Right atrium auricular region (tissue), 2 donors: ENCODE data around the gene CEP112. TPM values are rescaled to one million over a fixed set of nuclear protein-coding genes. Genes with fewer than 3 reads are reported as not detected.
"Not testable (repeated sequence)": the region's sequence is repeated elsewhere in the genome, so short reads cannot be mapped to it uniquely, and the experiment has no call there.

ENCODE experiments used
- DNase-seq: peaks from one replicate; pipeline ENCODE4 v3.0.0-alpha.2; 2019; ENCODE audit warnings: low spot score
- H3K27ac ChIP-seq, 2 donors: fragments of 200-600 bp; sonication (generic); 1 replicate in 1 of 2; 2 replicates in 1 of 2; pipeline ENCODE4 v1.5.1; 2016 to 2019
- H3K27me3 ChIP-seq, 2 donors: fragments of 200-600 bp; sonication (generic); one replicate each; pipeline versions ENCODE4 v1.5.1 to v1.6.0; 2017 to 2019
- H3K36me3 ChIP-seq: fragments of 200-600 bp; sonication (generic); one replicate; pipeline ENCODE4 v1.5.1; 2016
- H3K4me1 ChIP-seq, 2 donors: fragments of 200-600 bp; sonication (generic); one replicate each; pipeline versions ENCODE4 v1.5.1 to v1.6.0; 2017 to 2019
- H3K4me3 ChIP-seq, 2 donors: fragments of 200-600 bp; sonication (generic); 1 replicate in 1 of 2; 2 replicates in 1 of 2; pipeline ENCODE4 v1.5.1; 2017 to 2019; ENCODE audit warnings: mild to moderate bottlenecking in 1 of 2, moderate library complexity in 1 of 2
- H3K9me3 ChIP-seq, 2 donors: fragments of 200-600 bp; sonication (generic); one replicate each; pipeline ENCODE4 v1.5.1; 2019
- total RNA-seq, 2 donors: library from RNA; depleted of rRNA; stranded (reverse); fragments of >200 nt; gene quantifications; one replicate each; pipeline ENCODE4 v1.1.0, GENCODE V29; 2016
- TF ChIP-seq, protein P1 (sequence below), 2 donors: fragments of 200-600 bp; sonication (generic); IDR thresholded peaks; one replicate each; pipeline ENCODE4 v1.5.1; 2019; ENCODE audit warnings: antibody characterized with exemption in 2 of 2

The CEP112 gene
- total RNA-seq, 2 donors from 2014 or later: 8.1 to 11.2 TPM

DNA sequence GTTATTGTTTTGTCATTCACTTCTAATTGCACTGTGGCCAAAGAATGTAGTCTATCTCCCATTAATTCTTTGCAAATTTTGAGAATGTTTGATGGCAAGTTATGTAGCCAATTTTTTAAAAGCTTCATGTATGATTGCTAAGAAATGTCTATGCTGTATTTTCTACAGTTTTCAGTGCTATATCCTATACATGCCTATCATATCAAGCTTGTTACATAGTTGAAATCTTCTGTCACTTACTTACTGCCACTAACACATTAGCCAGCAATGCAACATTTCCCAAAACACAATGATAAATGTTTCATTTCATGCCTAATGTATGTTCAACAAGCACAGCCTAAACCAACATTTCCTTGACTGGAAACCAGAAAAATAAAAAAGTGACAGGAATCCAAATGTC is 338.1 kb downstream of the CEP112 start:
- H3K36me3 ChIP-seq: no peaks in the 10 kb centered on the region
- no peaks in the 10 kb centered on the region for H3K4me1 ChIP-seq
- H3K4me3 ChIP-seq: no peak overlapping the region
- H3K9me3 ChIP-seq: no peaks in the 10 kb centered on the region
- no peaks in the 10 kb centered on the region for H3K27me3 ChIP-seq
- DNase-seq: no peak
- no peak overlapping the region for H3K27ac ChIP-seq
- TF ChIP-seq, protein P1, sequence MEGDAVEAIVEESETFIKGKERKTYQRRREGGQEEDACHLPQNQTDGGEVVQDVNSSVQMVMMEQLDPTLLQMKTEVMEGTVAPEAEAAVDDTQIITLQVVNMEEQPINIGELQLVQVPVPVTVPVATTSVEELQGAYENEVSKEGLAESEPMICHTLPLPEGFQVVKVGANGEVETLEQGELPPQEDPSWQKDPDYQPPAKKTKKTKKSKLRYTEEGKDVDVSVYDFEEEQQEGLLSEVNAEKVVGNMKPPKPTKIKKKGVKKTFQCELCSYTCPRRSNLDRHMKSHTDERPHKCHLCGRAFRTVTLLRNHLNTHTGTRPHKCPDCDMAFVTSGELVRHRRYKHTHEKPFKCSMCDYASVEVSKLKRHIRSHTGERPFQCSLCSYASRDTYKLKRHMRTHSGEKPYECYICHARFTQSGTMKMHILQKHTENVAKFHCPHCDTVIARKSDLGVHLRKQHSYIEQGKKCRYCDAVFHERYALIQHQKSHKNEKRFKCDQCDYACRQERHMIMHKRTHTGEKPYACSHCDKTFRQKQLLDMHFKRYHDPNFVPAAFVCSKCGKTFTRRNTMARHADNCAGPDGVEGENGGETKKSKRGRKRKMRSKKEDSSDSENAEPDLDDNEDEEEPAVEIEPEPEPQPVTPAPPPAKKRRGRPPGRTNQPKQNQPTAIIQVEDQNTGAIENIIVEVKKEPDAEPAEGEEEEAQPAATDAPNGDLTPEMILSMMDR (IDR thresholded peaks at IDR 0.05): no peak

DNA sequence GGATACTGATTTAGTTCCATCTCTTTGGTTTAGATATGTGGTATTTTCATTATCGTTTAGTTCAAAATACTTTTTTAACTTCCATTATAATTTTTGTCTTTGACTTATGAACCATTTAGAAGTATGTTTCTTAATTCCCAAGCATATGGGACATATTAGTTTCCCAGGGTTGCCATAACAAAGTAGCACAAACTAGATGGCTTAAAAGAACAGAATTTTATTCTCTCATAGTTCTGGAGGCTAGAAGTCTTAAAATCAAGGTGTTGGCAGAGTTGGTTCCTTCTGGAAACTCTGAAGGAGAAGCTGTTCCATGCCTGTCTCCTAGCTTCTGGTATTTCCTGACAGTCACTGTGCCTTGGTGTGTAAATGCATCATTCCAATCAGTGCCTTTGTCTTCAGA is 339.0 kb downstream of the CEP112 start:
- no peak overlapping the region for H3K4me3 ChIP-seq
- H3K27ac ChIP-seq: no peak overlapping the region
- TF ChIP-seq, protein P1 (IDR thresholded peaks at IDR 0.05): no peak
- no peaks in the 10 kb centered on the region for H3K4me1 ChIP-seq
- no peak for DNase-seq
- no peaks in the 10 kb centered on the region for H3K27me3 ChIP-seq
- no peaks in the 10 kb centered on the region for H3K9me3 ChIP-seq
- no peaks in the 10 kb centered on the region for H3K36me3 ChIP-seq

DNA sequence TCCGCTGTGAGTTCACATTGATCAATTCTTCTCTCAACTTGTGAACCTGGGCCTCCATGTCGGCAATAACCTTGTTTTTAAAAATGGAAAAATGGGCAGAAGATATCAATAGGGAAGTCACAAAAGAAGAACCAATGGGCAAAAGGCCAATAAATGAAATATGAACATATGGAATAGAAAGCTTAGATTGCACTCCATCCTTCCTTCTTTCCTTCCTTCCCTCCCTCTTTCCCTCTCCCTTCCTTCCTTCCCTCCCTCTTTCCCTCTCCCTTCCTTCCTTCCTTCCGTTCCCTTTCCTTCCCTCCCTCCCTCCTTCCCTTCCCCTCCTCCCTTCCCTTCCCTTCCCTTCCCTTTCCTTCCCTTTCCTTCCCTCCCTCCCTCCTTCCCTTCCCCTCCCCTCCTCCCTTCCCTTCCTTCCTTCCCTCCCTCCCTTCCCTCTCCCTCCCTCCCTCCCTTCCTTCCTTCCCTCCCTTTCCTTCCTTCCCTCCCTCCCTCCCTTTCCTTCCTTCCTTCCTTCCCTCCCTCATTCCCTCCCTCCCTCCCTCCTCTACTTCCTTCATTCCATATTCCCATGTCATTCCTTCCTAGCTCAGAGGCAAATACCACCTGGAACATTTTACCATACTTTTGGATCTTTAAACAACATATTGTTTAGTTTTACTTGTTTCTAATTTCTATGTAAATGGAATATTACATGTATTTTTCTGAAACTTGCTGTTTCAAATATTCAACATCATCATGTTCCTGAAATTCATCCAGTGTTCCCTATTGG is 339.8 kb downstream of the CEP112 start:
- TF ChIP-seq, protein P1 (IDR thresholded peaks at IDR 0.05): no peak
- Histone ChIP-seq H3K27me3 (no peaks in the 10 kb centered on the region), H3K36me3 (no peaks in the 10 kb centered on the region), H3K27ac (no peak overlapping the region), H3K9me3 (no peaks in the 10 kb centered on the region), H3K4me3 (no peak overlapping the region), H3K4me1 (no peaks in the 10 kb centered on the region)
- DNase-seq: no peak

DNA sequence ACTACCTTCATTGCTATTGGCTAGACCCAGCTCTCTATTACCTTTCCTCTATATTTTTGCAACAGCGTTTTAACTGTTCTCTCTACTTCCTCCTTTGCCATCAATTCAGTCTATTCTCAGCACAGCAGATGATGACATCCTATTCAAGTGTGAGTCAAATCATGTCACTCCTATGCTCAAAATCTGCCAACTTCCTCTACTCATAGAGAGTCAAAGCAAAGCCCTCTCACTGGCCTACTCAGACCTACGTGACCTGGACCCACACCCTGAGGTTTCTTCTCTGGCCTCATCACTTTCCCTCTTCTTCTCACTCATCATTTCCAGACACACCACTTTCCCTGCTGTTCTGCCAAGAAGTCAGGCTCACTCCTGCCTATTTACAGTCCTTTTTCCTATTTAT is 341.4 kb downstream of the CEP112 start:
- no peak overlapping the region for H3K4me3 ChIP-seq
- no peaks in the 10 kb centered on the region for H3K27me3 ChIP-seq
- H3K9me3 ChIP-seq: no peaks in the 10 kb centered on the region
- no peak for DNase-seq
- TF ChIP-seq, protein P1 (IDR thresholded peaks at IDR 0.05): no peak
- H3K36me3 ChIP-seq: no peaks in the 10 kb centered on the region
- no peak overlapping the region for H3K27ac ChIP-seq
- no peaks in the 10 kb centered on the region for H3K4me1 ChIP-seq

DNA sequence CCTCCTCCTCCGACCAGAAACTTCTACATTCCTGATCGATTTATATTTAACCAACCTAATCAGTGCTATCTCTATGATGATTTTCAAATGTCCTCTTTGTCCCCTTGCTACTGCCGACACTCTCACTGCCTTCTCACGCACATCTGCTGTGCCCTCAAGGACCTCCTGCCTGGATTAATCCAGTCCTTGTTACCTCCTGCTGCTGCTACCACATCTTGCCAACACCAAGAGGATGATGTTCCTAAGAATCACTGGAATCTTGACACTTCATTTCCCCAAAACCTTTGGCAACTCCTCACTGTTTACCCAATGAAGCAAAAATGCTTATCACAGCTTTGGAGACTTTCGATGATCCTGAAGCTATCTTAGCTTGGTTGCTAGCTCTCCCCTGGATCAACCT is 343.2 kb downstream of the CEP112 start:
- H3K9me3 ChIP-seq: no peaks in the 10 kb centered on the region
- no peak for DNase-seq
- H3K27ac ChIP-seq: no peak overlapping the region
- no peaks in the 10 kb centered on the region for H3K36me3 ChIP-seq
- no peak overlapping the region for H3K4me3 ChIP-seq
- TF ChIP-seq, protein P1 (IDR thresholded peaks at IDR 0.05): no peak
- no peaks in the 10 kb centered on the region for H3K4me1 ChIP-seq
- H3K27me3 ChIP-seq: no peaks in the 10 kb centered on the region

DNA sequence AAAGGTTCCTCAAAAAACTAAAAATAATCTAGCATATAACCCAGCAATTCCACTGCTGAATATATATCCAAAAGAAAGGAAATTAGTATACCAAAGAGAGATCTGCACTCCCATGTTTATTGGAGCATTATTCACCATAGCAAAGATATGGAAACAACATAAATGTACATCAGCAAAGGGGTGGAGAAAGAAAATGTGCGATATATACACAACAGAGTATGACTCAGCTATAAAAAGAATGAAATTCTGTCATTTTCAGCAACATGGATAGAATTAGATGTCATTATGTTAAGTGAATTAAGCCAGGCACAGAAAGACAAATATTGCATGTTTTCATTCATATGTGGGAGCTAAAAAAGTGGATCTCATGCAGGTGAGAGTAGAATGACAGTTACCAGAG is 350.8 kb downstream of the CEP112 start:
- no peaks in the 10 kb centered on the region for H3K27me3 ChIP-seq
- H3K36me3 ChIP-seq: no peaks in the 10 kb centered on the region
- H3K4me3 ChIP-seq: no peak overlapping the region
- H3K4me1 ChIP-seq: no peaks in the 10 kb centered on the region
- DNase-seq: no peak
- TF ChIP-seq, protein P1 (IDR thresholded peaks at IDR 0.05): no peak
- H3K9me3 ChIP-seq: peaks cover 0 to 15% of the 10 kb centered on the region in 2 donors
- no peak overlapping the region for H3K27ac ChIP-seq

DNA sequence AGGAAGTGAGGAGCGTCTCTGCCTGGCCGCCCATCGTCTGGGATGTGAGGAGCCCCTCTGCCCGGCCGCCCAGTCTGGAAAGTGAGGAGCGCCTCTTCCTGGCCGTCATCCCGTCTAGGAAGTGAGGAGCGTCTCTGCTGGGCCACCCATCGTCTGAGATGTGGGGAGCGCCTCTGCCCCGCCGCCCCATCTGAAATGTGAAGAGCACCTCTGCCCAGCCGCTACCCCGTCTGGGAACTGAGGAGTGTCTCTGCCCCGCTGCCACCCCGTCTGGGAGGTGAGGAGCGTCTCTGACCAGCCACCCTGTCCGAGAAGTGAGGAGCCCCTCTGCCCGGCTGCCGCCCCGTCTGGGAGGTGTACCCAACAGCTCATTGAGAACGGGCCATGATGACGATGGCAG is 354.7 kb downstream of the CEP112 start:
- not testable (repeated sequence) for H3K27ac ChIP-seq, H3K4me1 ChIP-seq, H3K4me3 ChIP-seq, H3K27me3 ChIP-seq, H3K36me3 ChIP-seq, DNase-seq
- peaks cover 7 to 29% of the 10 kb centered on the region in 2 donors for H3K9me3 ChIP-seq
